HG03175 (cell line): Measurements from ENCODE around the gene PRDM16.

Experiments used
- ATAC-seq: cut with Tn5 transposase; IDR thresholded peaks from one replicate; pipeline ENCODE4 v1.9.1; 2021; ENCODE audit warnings: mild to moderate bottlenecking, moderate library complexity; ENCODE audit not compliant: unreplicated experiment

Gene PRDM16

GRCh38 chr1:3452866-3453175 lies 383.8 kb downstream of the PRDM16 start:
- ATAC-seq, result no peak

GRCh38 chr1:3453203-3453761 lies 384.3 kb downstream of the PRDM16 start:
- ATAC-seq, result peak; percentile 55

GRCh38 chr1:3453891-3454810 lies 385.1 kb downstream of the PRDM16 start, which contains the start of gene ARHGEF16:
Gene ARHGEF16 (plus strand): TSS chr1:3454665. CDS start chr1:3463085, 8,420 bp downstream.
- ATAC-seq, result no peak

GRCh38 chr1:3454811-3455618 lies 386.0 kb downstream of the PRDM16 start:
- no peak for ATAC-seq

GRCh38 chr1:3455670-3456448 lies 386.9 kb downstream of the PRDM16 start:
- ATAC-seq, result no peak

GRCh38 chr1:3456449-3456963 lies 387.5 kb downstream of the PRDM16 start:
- no peak for ATAC-seq

GRCh38 chr1:3456964-3457909 lies 388.2 kb downstream of the PRDM16 start:
- ATAC-seq, result no peak

GRCh38 chr1:3457910-3458883 lies 389.2 kb downstream of the PRDM16 start:
- ATAC-seq, result no peak

- ATAC-seq, result no peak
Measured at GRCh38 chr1:3459051-3459908, 390.3 kb downstream of the PRDM16 start.

GRCh38 chr1:3459940-3460671 lies 391.1 kb downstream of the PRDM16 start:
- ATAC-seq, result no peak

GRCh38 chr1:3460672-3461131 lies 391.7 kb downstream of the PRDM16 start:
- ATAC-seq, result no peak

GRCh38 chr1:3461238-3461933 lies 392.4 kb downstream of the PRDM16 start:
- no peak for ATAC-seq

- no peak for ATAC-seq
Measured at GRCh38 chr1:3461934-3462275, 392.9 kb downstream of the PRDM16 start.

GRCh38 chr1:3462356-3463012 lies 393.5 kb downstream of the PRDM16 start:
- no peak for ATAC-seq

GRCh38 chr1:3463013-3463385 lies 394.0 kb downstream of the PRDM16 start:
- no peak for ATAC-seq

GRCh38 chr1:3463408-3463863 lies 394.4 kb downstream of the PRDM16 start:
- no peak for ATAC-seq
